Vagina (tissue), 2 donors: Measurements from ENCODE around the gene OAT. TPM values are rescaled to one million over a fixed set of nuclear protein-coding genes. Genes with fewer than 3 reads are reported as not detected.

Experiments
- DNase-seq, 2 donors: peaks; one replicate each; pipeline ENCODE4 v3.0.0-alpha.2; 2017; ENCODE audit errors: extremely low spot score in 2 of 2
- H3K27ac ChIP-seq: fragments of 200-600 bp; sonication (generic); one replicate; pipeline ENCODE4 v1.5.1; 2019
- H3K27me3 ChIP-seq: fragments of 200-600 bp; sonication (generic); one replicate; pipeline ENCODE4 v1.5.1; 2019
- H3K36me3 ChIP-seq, 2 donors: fragments of 200-600 bp; sonication (generic); one replicate each; pipeline ENCODE4 v1.5.1; 2017 to 2019
- H3K4me1 ChIP-seq: fragments of 200-600 bp; sonication (generic); one replicate; pipeline ENCODE4 v1.5.1; 2019
- H3K4me3 ChIP-seq, 2 donors: fragments of 200-600 bp; sonication (generic); 1 replicate in 1 of 2; 2 replicates in 1 of 2; pipeline ENCODE4 v1.5.1; 2016 to 2019
- H3K9me3 ChIP-seq: fragments of 200-600 bp; sonication (generic); one replicate; pipeline ENCODE4 v1.5.1; 2019
- POLR2A ChIP-seq, 2 donors: fragments of 450-650 bp; IDR thresholded peaks; one replicate each; pipeline ENCODE4 v1.6.1; 2017; ENCODE audit warnings: antibody characterized with exemption in 2 of 2, mild to moderate bottlenecking in 2 of 2, moderate library complexity in 2 of 2
- POLR2AphosphoS5 ChIP-seq, 2 donors: sonication (generic); formaldehyde crosslinking; IDR thresholded peaks; one replicate each; pipeline ENCODE4 v1.9.0; 2017; ENCODE audit warnings: antibody characterized with exemption in 2 of 2, mild to moderate bottlenecking in 2 of 2, low read depth in 1 of 2; ENCODE audit not compliant: insufficient read depth in 1 of 2
- intact Hi-C: fragments of 100-400 bp; cut with DNase I; formaldehyde crosslinking; loops from one replicate; pipeline ENCODE4 v1.15.1; 2023
- total RNA-seq: library from RNA; depleted of rRNA; stranded (reverse); fragments of >200 nt; gene quantifications from one replicate; pipeline ENCODE4 v1.2.3, GENCODE V29; 2016
- TF ChIP-seq, protein P1 (sequence below), 3 experiments: fragments of 450-650 bp in 2 of 3; fragments of 200-600 bp in 1 of 3; sonication (generic) in 1 of 3; IDR thresholded peaks; one replicate each; pipeline ENCODE4 v1.5.1; 2017 to 2019; ENCODE audit warnings: antibody characterized with exemption in 3 of 3, mild to moderate bottlenecking in 2 of 3, moderate library complexity in 2 of 3

The OAT gene
- total RNA-seq, 1 donor from 2014 or later = 83.2 TPM

GRCh38 chr10:124464028-124464965 is 45.6 kb upstream of the OAT start:
- no peaks in the 10 kb centered on the region for H3K4me1 ChIP-seq
- intact Hi-C loops = no loop called here

DNA sequence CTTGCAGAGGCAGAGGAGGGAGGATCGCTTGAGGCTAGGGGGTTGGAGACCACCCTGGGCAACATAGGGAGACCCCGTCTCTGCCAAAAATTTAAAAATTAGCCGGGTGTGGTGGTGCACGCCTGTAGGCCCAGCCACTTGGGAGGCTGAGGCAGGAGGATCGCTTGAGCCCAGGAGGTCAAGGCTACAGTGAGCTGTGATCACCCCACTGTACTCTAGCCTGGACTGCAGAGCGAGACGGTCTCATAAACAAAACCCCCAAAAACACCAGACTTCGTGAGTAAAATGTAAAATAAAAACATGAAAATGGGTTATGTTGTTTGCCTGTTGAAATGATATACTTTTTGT is 43.6 kb upstream of the OAT start:
- Histone ChIP-seq H3K4me3 (peak overlapping the region; percentile 57 to 70), H3K27ac (peak overlapping the region; percentile 81), H3K27me3 (no peaks in the 10 kb centered on the region), H3K9me3 (no peaks in the 10 kb centered on the region), H3K36me3 (no peaks in the 10 kb centered on the region), H3K4me1 (no peaks in the 10 kb centered on the region)
- intact Hi-C loops = no loop called here
- no peak for TF ChIP-seq POLR2A (IDR thresholded peaks at IDR 0.05)
- no peak for TF ChIP-seq POLR2AphosphoS5 (IDR thresholded peaks at IDR 0.05; ENCODE audit: insufficient read depth in 1 of 2, low read depth in 1 of 2)
- TF ChIP-seq, protein P1, sequence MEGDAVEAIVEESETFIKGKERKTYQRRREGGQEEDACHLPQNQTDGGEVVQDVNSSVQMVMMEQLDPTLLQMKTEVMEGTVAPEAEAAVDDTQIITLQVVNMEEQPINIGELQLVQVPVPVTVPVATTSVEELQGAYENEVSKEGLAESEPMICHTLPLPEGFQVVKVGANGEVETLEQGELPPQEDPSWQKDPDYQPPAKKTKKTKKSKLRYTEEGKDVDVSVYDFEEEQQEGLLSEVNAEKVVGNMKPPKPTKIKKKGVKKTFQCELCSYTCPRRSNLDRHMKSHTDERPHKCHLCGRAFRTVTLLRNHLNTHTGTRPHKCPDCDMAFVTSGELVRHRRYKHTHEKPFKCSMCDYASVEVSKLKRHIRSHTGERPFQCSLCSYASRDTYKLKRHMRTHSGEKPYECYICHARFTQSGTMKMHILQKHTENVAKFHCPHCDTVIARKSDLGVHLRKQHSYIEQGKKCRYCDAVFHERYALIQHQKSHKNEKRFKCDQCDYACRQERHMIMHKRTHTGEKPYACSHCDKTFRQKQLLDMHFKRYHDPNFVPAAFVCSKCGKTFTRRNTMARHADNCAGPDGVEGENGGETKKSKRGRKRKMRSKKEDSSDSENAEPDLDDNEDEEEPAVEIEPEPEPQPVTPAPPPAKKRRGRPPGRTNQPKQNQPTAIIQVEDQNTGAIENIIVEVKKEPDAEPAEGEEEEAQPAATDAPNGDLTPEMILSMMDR (IDR thresholded peaks at IDR 0.05) = no peak
- DNase-seq = no peak

More at GRCh38 chr10:124464028-124464965, 45.6 kb upstream of the OAT start:
- H3K27me3 ChIP-seq = no peaks in the 10 kb centered on the region
- no peak for DNase-seq
- TF ChIP-seq POLR2AphosphoS5 (IDR thresholded peaks at IDR 0.05; ENCODE audit: insufficient read depth in 1 of 2, low read depth in 1 of 2) (no peak), POLR2A (IDR thresholded peaks at IDR 0.05) (no peak)
- TF ChIP-seq, protein P1 (IDR thresholded peaks at IDR 0.05) = no peak
- H3K36me3 ChIP-seq = no peaks in the 10 kb centered on the region
- no peaks in the 10 kb centered on the region for H3K9me3 ChIP-seq
- H3K4me3 ChIP-seq = no peak overlapping the region
- no peak overlapping the region for H3K27ac ChIP-seq

- intact Hi-C loops = no loop called here
- H3K4me1 ChIP-seq = no peaks in the 10 kb centered on the region
- peak within 1 kb of the TSS; percentile 57 to 70 for H3K4me3 ChIP-seq
- no peaks in the 10 kb centered on the region for H3K27me3 ChIP-seq
- TF ChIP-seq, protein P1 (IDR thresholded peaks at IDR 0.05) = peak in 2 of 3 experiments; percentile 32 to 68
- TF ChIP-seq POLR2AphosphoS5 (IDR thresholded peaks at IDR 0.05; ENCODE audit: insufficient read depth in 1 of 2, low read depth in 1 of 2) = no peak
- TF ChIP-seq POLR2A (IDR thresholded peaks at IDR 0.05) = no peak
- no peak for DNase-seq
- no peaks in the 10 kb centered on the region for H3K9me3 ChIP-seq
- H3K36me3 ChIP-seq = no peaks in the 10 kb centered on the region
- H3K27ac ChIP-seq = peak within 1 kb of the TSS; percentile 81
Observed at GRCh38 chr10:124461642-124462347, 43.1 kb upstream of the OAT start, which contains the start of gene LHPP. Gene LHPP, plus strand, starts transcription at chr10:124461823. Its CDS starts 40 bp downstream, at chr10:124461863.

DNA sequence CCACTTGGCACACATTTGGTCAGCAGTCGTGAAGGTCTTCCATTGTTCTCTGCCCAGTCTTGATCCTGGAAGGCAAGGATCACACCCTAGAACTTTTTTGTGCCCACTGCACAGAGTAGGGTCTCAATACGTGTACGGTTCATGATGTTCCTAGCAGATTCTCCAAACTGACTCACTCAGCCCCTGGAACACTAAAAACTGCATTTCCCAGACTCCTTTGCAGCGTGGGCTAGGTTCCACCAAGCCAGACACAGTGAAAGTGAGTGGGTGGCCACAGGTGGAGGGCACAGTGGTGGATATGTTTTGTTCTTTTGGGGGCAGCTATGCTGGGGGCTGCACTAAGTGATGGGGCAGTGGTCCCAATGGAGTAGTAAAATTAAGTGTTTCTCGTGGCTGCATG is 41.4 kb upstream of the OAT start:
- no peaks in the 10 kb centered on the region for H3K27me3 ChIP-seq
- no peaks in the 10 kb centered on the region for H3K4me1 ChIP-seq
- no peak for DNase-seq
- TF ChIP-seq POLR2A (IDR thresholded peaks at IDR 0.05) (no peak), POLR2AphosphoS5 (IDR thresholded peaks at IDR 0.05; ENCODE audit: insufficient read depth in 1 of 2, low read depth in 1 of 2) (no peak)
- TF ChIP-seq, protein P1 (IDR thresholded peaks at IDR 0.05) = no peak
- H3K4me3 ChIP-seq = no peak overlapping the region
- intact Hi-C loops = no loop called here
- H3K27ac ChIP-seq = no peak overlapping the region
- H3K9me3 ChIP-seq = no peaks in the 10 kb centered on the region
- no peaks in the 10 kb centered on the region for H3K36me3 ChIP-seq
